HEK293 (cell line): ENCODE measurements around the gene AP2A1.

Experiments used
- CTCF ChIA-PET: fragments of 350-600 bp; formaldehyde crosslinking; extraction: SDS; loops from one replicate; lab custom pipeline; 2021; ENCODE audit warnings: antibody characterized with exemption; lab: Yijun Ruan, JAX
- POLR2A ChIA-PET: fragments of 300-600 bp; formaldehyde crosslinking; extraction: SDS; loops from one replicate; lab custom pipeline; 2020; ENCODE audit warnings: antibody characterized with exemption, inconsistent platforms; lab: Yijun Ruan, JAX
- H3K27ac ChIP-seq: fragments of 200-500 bp; sonication (Bioruptor generic); 2 replicates; pipeline ENCODE4 v1.5.1; 2014; ENCODE audit warnings: low read depth, low read length, control low read depth, inconsistent platforms; ENCODE audit errors: extremely low read depth
- H3K36me3 ChIP-seq, 2 experiments: fragments of 200-500 bp in 1 of 2; sonication (Bioruptor generic) in 1 of 2; 1 replicate in 1 of 2; 2 replicates in 1 of 2; pipeline ENCODE4 v1.5.1; 2014 to 2017; ENCODE audit warnings: inconsistent platforms in 2 of 2, low read length in 2 of 2; ENCODE audit not compliant: control insufficient read depth in 2 of 2, insufficient read depth in 1 of 2
- H3K4me1 ChIP-seq: fragments of 200-500 bp; sonication (Bioruptor generic); 2 replicates; pipeline ENCODE4 v1.5.1; 2014; ENCODE audit warnings: mild to moderate bottlenecking, low read length, inconsistent platforms; ENCODE audit not compliant: control insufficient read depth, insufficient read depth
- H3K4me3 ChIP-seq: 2 replicates; pipeline ENCODE4 v1.5.1; 2011; ENCODE audit warnings: low read depth, mild to moderate bottlenecking, control low read depth, low read length, moderate library complexity
- H3K9me3 ChIP-seq: fragments of 200-500 bp; sonication (Bioruptor generic); 2 replicates; pipeline ENCODE4 v1.5.1; 2014; ENCODE audit warnings: low read depth, low read length, inconsistent platforms; ENCODE audit not compliant: control insufficient read depth, insufficient read depth
- BCL11A ChIP-seq: fragments of 450-650 bp; formaldehyde crosslinking; IDR thresholded peaks from 2 replicates; pipeline ENCODE4 v1.5.1; 2016; ENCODE audit warnings: low read depth, missing biosample characterization, missing genetic modification characterization
- HOXD13 ChIP-seq: sonication (generic); formaldehyde crosslinking; IDR thresholded peaks from 2 replicates; pipeline ENCODE4 v1.8.0; 2022; ENCODE audit warnings: missing genetic modification reagents, borderline replicate concordance
- KLF17 ChIP-seq: fragments of 450-650 bp; formaldehyde crosslinking; IDR thresholded peaks from 2 replicates; pipeline ENCODE4 v1.5.1; 2016; ENCODE audit warnings: missing biosample characterization, missing genetic modification characterization
- KLF7 ChIP-seq: fragments of 450-650 bp; formaldehyde crosslinking; IDR thresholded peaks from 2 replicates; pipeline ENCODE4 v1.5.1; 2016; ENCODE audit warnings: missing biosample characterization, missing genetic modification characterization, borderline replicate concordance
- MZF1 ChIP-seq: fragments of 450-650 bp; formaldehyde crosslinking; IDR thresholded peaks from 2 replicates; pipeline ENCODE4 v1.5.1; 2017; ENCODE audit warnings: missing biosample characterization, missing genetic modification characterization, borderline replicate concordance
- SALL2 ChIP-seq: fragments of 450-650 bp; formaldehyde crosslinking; IDR thresholded peaks from 2 replicates; pipeline ENCODE4 v1.5.0; 2017; ENCODE audit warnings: missing biosample characterization, mild to moderate bottlenecking, missing genetic modification characterization, borderline replicate concordance
- SCRT1 ChIP-seq: fragments of 450-650 bp; formaldehyde crosslinking; IDR thresholded peaks from 2 replicates; pipeline ENCODE4 v1.5.1; 2016; ENCODE audit warnings: missing biosample characterization, missing genetic modification characterization, borderline replicate concordance
- SCRT2 ChIP-seq: fragments of 450-650 bp; formaldehyde crosslinking; IDR thresholded peaks from 2 replicates; pipeline ENCODE4 v1.5.1; 2016; ENCODE audit warnings: missing biosample characterization, missing genetic modification characterization
- ZBTB10 ChIP-seq: fragments of 450-650 bp; formaldehyde crosslinking; IDR thresholded peaks from 2 replicates; pipeline ENCODE4 v1.5.1; 2016; ENCODE audit warnings: missing biosample characterization, missing genetic modification characterization
- ZBTB6 ChIP-seq: fragments of 450-650 bp; formaldehyde crosslinking; IDR thresholded peaks from 2 replicates; pipeline ENCODE4 v1.5.1; 2017; ENCODE audit warnings: missing biosample characterization, missing genetic modification characterization
- ZFP69B ChIP-seq: fragments of 450-650 bp; formaldehyde crosslinking; IDR thresholded peaks from 2 replicates; pipeline ENCODE4 v1.5.1; 2016; ENCODE audit warnings: missing biosample characterization, missing genetic modification characterization
- ZIC2 ChIP-seq: fragments of 450-650 bp; formaldehyde crosslinking; IDR thresholded peaks from 2 replicates; pipeline ENCODE4 v1.5.1; 2016; ENCODE audit warnings: missing biosample characterization, missing genetic modification characterization
- ZNF140 ChIP-seq: fragments of 450-650 bp; formaldehyde crosslinking; IDR thresholded peaks from 2 replicates; pipeline ENCODE4 v1.5.1; 2016; ENCODE audit warnings: missing biosample characterization, missing genetic modification characterization
- ZNF16 ChIP-seq: fragments of 450-650 bp; formaldehyde crosslinking; IDR thresholded peaks from 2 replicates; pipeline ENCODE4 v1.5.1; 2016; ENCODE audit warnings: low read depth, missing biosample characterization, missing genetic modification characterization
- ZNF169 ChIP-seq: fragments of 450-650 bp; formaldehyde crosslinking; IDR thresholded peaks from 2 replicates; pipeline ENCODE4 v1.5.1; 2016; ENCODE audit warnings: missing biosample characterization, missing genetic modification characterization
- ZNF18 ChIP-seq: fragments of 450-650 bp; formaldehyde crosslinking; IDR thresholded peaks from 2 replicates; pipeline ENCODE4 v1.5.1; 2016; ENCODE audit warnings: missing biosample characterization, missing genetic modification characterization
- ZNF202 ChIP-seq: fragments of 450-650 bp; formaldehyde crosslinking; IDR thresholded peaks from 2 replicates; pipeline ENCODE4 v1.5.1; 2016; ENCODE audit warnings: missing biosample characterization, missing genetic modification characterization, borderline replicate concordance
- ZNF544 ChIP-seq: fragments of 450-650 bp; formaldehyde crosslinking; IDR thresholded peaks from 2 replicates; pipeline ENCODE4 v1.5.0; 2017; ENCODE audit warnings: missing biosample characterization, missing genetic modification characterization
- ZNF580 ChIP-seq: fragments of 450-650 bp; formaldehyde crosslinking; IDR thresholded peaks from 2 replicates; pipeline ENCODE4 v1.5.1; 2016; ENCODE audit warnings: missing biosample characterization, missing genetic modification characterization
- ZNF610 ChIP-seq: fragments of 450-650 bp; formaldehyde crosslinking; IDR thresholded peaks from 2 replicates; pipeline ENCODE4 v1.5.1; 2016; ENCODE audit warnings: missing biosample characterization, missing genetic modification characterization, borderline replicate concordance
- ZNF623 ChIP-seq: fragments of 450-650 bp; formaldehyde crosslinking; IDR thresholded peaks from 2 replicates; pipeline ENCODE4 v1.5.1; 2016; ENCODE audit warnings: missing biosample characterization, missing genetic modification characterization
- ZNF701 ChIP-seq: fragments of 450-650 bp; formaldehyde crosslinking; IDR thresholded peaks from 2 replicates; pipeline ENCODE4 v1.5.1; 2016; ENCODE audit warnings: missing biosample characterization, missing genetic modification characterization
- ZNF747 ChIP-seq: fragments of 450-650 bp; formaldehyde crosslinking; IDR thresholded peaks from 2 replicates; pipeline ENCODE4 v1.5.1; 2016; ENCODE audit warnings: missing biosample characterization, missing genetic modification characterization
- ZNF843 ChIP-seq: fragments of 450-650 bp; formaldehyde crosslinking; IDR thresholded peaks from 2 replicates; pipeline ENCODE4 v1.5.1; 2016; ENCODE audit warnings: missing biosample characterization, missing genetic modification characterization
- ZSCAN23 ChIP-seq: fragments of 450-650 bp; formaldehyde crosslinking; IDR thresholded peaks from 2 replicates; pipeline ENCODE4 v1.5.1; 2016; ENCODE audit warnings: missing biosample characterization, missing genetic modification characterization
- ZXDB ChIP-seq: fragments of 450-650 bp; formaldehyde crosslinking; IDR thresholded peaks from 2 replicates; pipeline ENCODE4 v1.5.1; 2016; ENCODE audit warnings: missing biosample characterization, missing genetic modification characterization

The AP2A1 gene

GRCh38 chr19:49788857-49789256, 22.1 kb downstream of the AP2A1 start:
- no peak for TF ChIP-seq ZNF16 (tag by site-specific recombination)
- no peak for TF ChIP-seq ZXDB
- TF ChIP-seq SALL2 (tag by site-specific recombination) = no peak
- no peak for TF ChIP-seq KLF7 (tag by site-specific recombination)
- no peak for TF ChIP-seq ZNF580 (tag by site-specific recombination)
- TF ChIP-seq ZBTB10 (tag by site-specific recombination) = no peak
- peak; percentile 21; the same call in 1 of the 2 replicates for TF ChIP-seq ZNF623 (tag by site-specific recombination)
- TF ChIP-seq ZNF701 (tag by site-specific recombination) = no peak
- TF ChIP-seq KLF17 (tag by site-specific recombination) = no peak
- TF ChIP-seq ZNF610 (tag by site-specific recombination) = no peak
- TF ChIP-seq ZFP69B (tag by site-specific recombination) = no peak
- no peak for TF ChIP-seq ZNF169 (tag by site-specific recombination)
- no peak for TF ChIP-seq ZNF843
- TF ChIP-seq ZIC2 (tag by site-specific recombination) = peak; percentile 87
- peak; percentile 70 for TF ChIP-seq SCRT1 (tag by site-specific recombination)
- no peak for TF ChIP-seq ZNF202 (tag by site-specific recombination)
- no peak for TF ChIP-seq ZNF544 (tag by site-specific recombination)
- no peak for TF ChIP-seq HOXD13 (CRISPR knock-in tag)
- no peak for TF ChIP-seq ZNF18
- no peak for TF ChIP-seq ZNF140 (tag by site-specific recombination)
- TF ChIP-seq ZNF747 = no peak
- TF ChIP-seq MZF1 (tag by site-specific recombination) = no peak
- TF ChIP-seq SCRT2 (tag by site-specific recombination) = peak; percentile 88
- TF ChIP-seq ZSCAN23 (tag by site-specific recombination) = no peak
- TF ChIP-seq BCL11A = no peak
- no peak for TF ChIP-seq ZBTB6 (tag by site-specific recombination)
- H3K9me3 ChIP-seq = no peaks in the 10 kb centered on the region
- peaks cover 35 to 68% of the 10 kb centered on the region in 2 experiments for H3K36me3 ChIP-seq
- ChIA-PET POLR2A (no interaction called here), CTCF (interaction anchor here (1.0 kb wide), 1 partner anchor 15 kb away, joined by 3 read pairs; no protein-coding TSS in a partner anchor)
- no peak overlapping the region for H3K4me3 ChIP-seq
- H3K27ac ChIP-seq = 0 out of 2 replicates have a peak overlapping the region, but pooled peaks have one; percentile 4
- no peaks in the 10 kb centered on the region for H3K4me1 ChIP-seq
